Adrenal gland (tissue), 12 donors: ENCODE data around the gene POC1A. TPM values are rescaled to one million over a fixed set of nuclear protein-coding genes. Genes with fewer than 3 reads are reported as not detected.

Source experiments
- DNase-seq, 7 donors: peaks; one replicate each; pipeline ENCODE4 v3.0.0-alpha.2; 2019 to 2020
- H3K27ac ChIP-seq, 5 donors: fragments of 200-600 bp; sonication (generic) in 4 of 5; 1 replicate in 3 of 5; 2 replicates in 2 of 5; pipeline versions ENCODE4 v1.5.1 to v1.8.0; 2016 to 2020; ENCODE audit warnings: mild to moderate bottlenecking in 1 of 5
- H3K27me3 ChIP-seq: fragments of 200-600 bp; 2 replicates; pipeline ENCODE4 v1.8.0; 2021
- H3K36me3 ChIP-seq, 2 donors: fragments of 200-600 bp; replicated peaks in 1 of 2; 1 replicate in 1 of 2; 2 replicates in 1 of 2; pipeline versions ENCODE4 v1.5.1 to v1.8.0; 2018 to 2022
- H3K4me1 ChIP-seq, 2 donors: fragments of 200-600 bp; replicated peaks in 1 of 2; 1 replicate in 1 of 2; 2 replicates in 1 of 2; pipeline versions ENCODE4 v1.5.1 to v1.8.0; 2018 to 2021
- H3K4me3 ChIP-seq, 4 donors: fragments of 200-600 bp; sonication (generic) in 3 of 4; one replicate each; pipeline ENCODE4 v1.5.1; 2016 to 2018
- H3K9me3 ChIP-seq, 3 donors: fragments of 200-600 bp; sonication (generic) in 1 of 3; replicated peaks in 1 of 3; 1 replicate in 2 of 3; 2 replicates in 1 of 3; pipeline versions ENCODE4 v1.5.1 to v1.8.0; 2016 to 2021
- CTCF ChIP-seq, 6 experiments: fragments of 450-650 bp in 4 of 6; fragments of 200-600 bp in 2 of 6; sonication (generic) in 1 of 6; IDR thresholded peaks; 1 replicate in 5 of 6; 2 replicates in 1 of 6; pipeline versions ENCODE4 v1.5.1 to v1.8.0; 2016 to 2021; ENCODE audit warnings: antibody characterized with exemption in 6 of 6, mild to moderate bottlenecking in 2 of 6, moderate library complexity in 1 of 6
- POLR2A ChIP-seq, 2 donors: fragments of 450-650 bp; IDR thresholded peaks; one replicate each; pipeline ENCODE4 v1.6.1; 2017; ENCODE audit warnings: antibody characterized with exemption in 2 of 2, mild to moderate bottlenecking in 2 of 2, moderate library complexity in 1 of 2
- WGBS, 4 donors: extraction: QIAGEN DNeasy Blood & Tissue Kit in 2 of 4; methylation state at CpG; one replicate each; pipeline versions ENCODE4 v1.1.5 to v1.1.7; 2013 to 2017; 5-methylcytosine and 5-hydroxymethylcytosine counted together
- intact Hi-C, 2 donors: fragments of 100-400 bp; cut with DNase I; formaldehyde crosslinking; loops; one replicate each; pipeline versions ENCODE4 v1.14.1 to v1.15.0; 2022 to 2023
- polyA plus RNA-seq, 3 donors: library from polyadenylated mRNA; stranded (reverse); fragments of 200-250 nt in 2 of 3; fragments of 350-450 nt in 1 of 3; fragmentation: Illumina TruSeq in 1 of 3; extraction: RNeasy Lipid Tissue Mini Kit (QIAGEN cat#74804) in 1 of 3; gene quantifications; one replicate each; pipeline ENCODE4 v1.2.3, GENCODE V29; 2013 to 2014
- total RNA-seq, 9 donors: library from RNA; depleted of rRNA in 4 of 9; stranded (reverse); fragments of >200 nt in 4 of 9; fragments of 120-200 nt in 1 of 9; fragmentation: NEBNext Ultra II Directional in 1 of 9; extraction: Animal tissue kit (Norgen Biotek cat#: 25700) in 1 of 9; gene quantifications; one replicate each; pipeline versions ENCODE4 v1.1.0 to v1.2.4, GENCODE V29; 2013 to 2023
- donor health status: healthy with polysubstance abuse.
- donor health status: Bipolar disorder and iron deficiency.
- donor health status: DM: yes; HTN: yes; CAD: no.
- donor health status: DM: no; HTN: no; CAD: no.
- donor health status: DM: no; HTN: no; CAD: no.
- donor health status: DM: yes; HTN: yes; CAD: no.

Gene POC1A
- total and polyA plus RNA-seq, 12 donors = 2.0 to 8.4 (median 5.5) TPM

GRCh38 chr3:52108302-52109232 is 45.7 kb downstream of the POC1A start:
- DNase-seq = no peak
- intact Hi-C loops = no loop called here
- no peaks in the 10 kb centered on the region for H3K36me3 ChIP-seq
- H3K4me3 ChIP-seq = no peak overlapping the region
- peaks cover 3 to 27% of the 10 kb centered on the region in 2 donors for H3K4me1 ChIP-seq
- TF ChIP-seq CTCF (IDR thresholded peaks at IDR 0.05) (peak in 1 of 6 experiments; percentile 13), POLR2A (IDR thresholded peaks at IDR 0.05) (no peak)
- H3K27ac ChIP-seq = peak overlapping the region in 2 of 5 donors; percentile 28 to 29
- 64 to 71% (median 67%) methylated on average over 19 to 20 of the region's 20 CpGs for WGBS, 4 donors
- no peaks in the 10 kb centered on the region for H3K27me3 ChIP-seq
- no peaks in the 10 kb centered on the region for H3K9me3 ChIP-seq

GRCh38 chr3:52106951-52107611 is 47.1 kb downstream of the POC1A start:
- Histone ChIP-seq H3K9me3 (no peaks in the 10 kb centered on the region), H3K36me3 (no peaks in the 10 kb centered on the region), H3K27me3 (no peaks in the 10 kb centered on the region), H3K4me3 (no peak overlapping the region), H3K27ac (no peak overlapping the region), H3K4me1 (peaks cover 3 to 27% of the 10 kb centered on the region in 2 donors)
- no peak for DNase-seq
- no peak for TF ChIP-seq POLR2A (IDR thresholded peaks at IDR 0.05)
- TF ChIP-seq CTCF (IDR thresholded peaks at IDR 0.05) = no peak
- WGBS, 4 donors = 94 to 97% (median 96%) methylated on average over 10 to 11 of the region's 11 CpGs
- intact Hi-C loops = no loop called here

DNA sequence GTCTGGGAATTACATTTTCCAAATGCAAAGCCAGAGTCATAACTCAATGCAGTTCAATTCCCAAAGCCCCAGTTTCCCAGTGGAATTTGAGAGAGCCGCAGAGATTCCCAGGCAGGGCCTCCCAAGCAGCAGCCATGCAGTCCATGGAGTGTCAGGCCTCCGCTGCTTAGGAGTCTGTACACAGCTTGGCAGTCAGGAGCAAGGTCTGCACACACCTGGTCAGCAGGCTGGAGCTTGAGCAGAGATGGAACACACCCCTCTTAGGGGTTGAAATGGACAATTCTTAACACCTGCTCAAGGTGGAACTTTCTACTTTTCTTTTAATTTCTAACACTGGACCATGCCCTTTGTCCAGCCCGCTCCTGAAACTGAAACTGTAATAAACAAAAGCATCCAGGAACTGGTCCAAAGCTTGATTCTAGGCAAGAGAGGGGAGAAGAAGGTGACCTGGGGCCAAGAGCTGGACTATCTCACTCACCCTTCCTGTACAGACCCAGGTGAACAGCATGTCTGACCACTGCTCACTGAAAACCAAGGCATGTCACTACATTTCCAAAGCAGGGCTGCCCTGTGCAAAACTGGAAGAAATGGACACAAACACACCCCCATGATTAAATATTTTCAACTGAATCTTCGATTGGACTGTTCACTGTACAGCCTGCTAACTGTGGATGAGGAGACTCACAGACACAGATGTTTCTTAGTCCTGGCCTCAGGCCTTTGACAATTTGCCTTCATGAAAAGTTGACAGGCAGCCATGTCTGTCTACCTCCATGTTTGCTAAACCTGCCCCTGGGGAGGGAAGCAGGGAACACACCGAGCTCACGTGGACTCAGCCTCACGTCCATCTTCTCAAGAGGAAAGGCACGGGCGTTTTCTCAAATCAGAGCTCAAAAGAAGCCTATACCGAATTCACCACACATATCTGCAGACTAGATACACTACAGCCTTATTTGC is 49.3 kb downstream of the POC1A start:
- TF ChIP-seq CTCF (IDR thresholded peaks at IDR 0.05) (no peak), POLR2A (IDR thresholded peaks at IDR 0.05) (no peak)
- no peak for DNase-seq

More for the DNA sequence above, 49.3 kb downstream of the POC1A start:
- no peak overlapping the region for H3K27ac ChIP-seq
- no peaks in the 10 kb centered on the region for H3K9me3 ChIP-seq
- H3K4me3 ChIP-seq = no peak overlapping the region
- H3K27me3 ChIP-seq = no peaks in the 10 kb centered on the region
- H3K36me3 ChIP-seq = no peaks in the 10 kb centered on the region
- intact Hi-C loops = no loop called here
- H3K4me1 ChIP-seq = peaks cover 3 to 24% of the 10 kb centered on the region in 2 donors
- WGBS, 4 donors = 95 to 98% (median 97%) methylated on average over 8 to 10 of the region's 10 CpGs
